Epithelial cell of umbilical artery (primary cell): ENCODE results near the gene MYO16. TPM values are rescaled to one million over a fixed set of nuclear protein-coding genes. Genes with fewer than 3 reads are reported as not detected.

Experiments used
- total RNA-seq: library from RNA; depleted of rRNA; stranded (reverse); fragments of >200 nt; gene quantifications from 2 replicates; pipeline ENCODE4 v1.2.3, GENCODE V29; 2014

MYO16 gene
- not detected in 2 replicates for total RNA-seq

GRCh38 chr13:108629181-108629752 lies at the start of gene MYO16:
Gene MYO16, plus strand, starts transcription at chr13:108629611. Its CDS starts 234 bp downstream, at chr13:108629845.

